Parathyroid adenoma (tissue), 2 donors: ENCODE measurements around the gene HBD.

ENCODE experiments used
- H2AFZ ChIP-seq: fragments of 300-600 bp; sonication (generic); one replicate; pipeline ENCODE4 v1.7.0; 2017; ENCODE audit warnings: antibody characterized with exemption, mild to moderate bottlenecking
- H3K27ac ChIP-seq: fragments of 300-600 bp; sonication (generic); one replicate; pipeline ENCODE4 v1.7.0; 2017
- H3K27me3 ChIP-seq: fragments of 300-600 bp; sonication (generic); one replicate; pipeline ENCODE4 v1.7.0; 2017; ENCODE audit warnings: low read length; ENCODE audit not compliant: control insufficient read depth, insufficient read depth
- H3K36me3 ChIP-seq: fragments of 300-600 bp; sonication (generic); one replicate; pipeline ENCODE4 v1.7.0; 2017; ENCODE audit warnings: low read length; ENCODE audit not compliant: control insufficient read depth, insufficient read depth
- H3K4me1 ChIP-seq: fragments of 300-600 bp; sonication (generic); one replicate; pipeline ENCODE4 v1.7.0; 2017; ENCODE audit warnings: control low read depth
- H3K4me2 ChIP-seq: fragments of 300-600 bp; sonication (generic); one replicate; pipeline ENCODE4 v1.7.0; 2017; ENCODE audit warnings: low read length
- H3K4me3 ChIP-seq: fragments of 300-600 bp; sonication (generic); one replicate; pipeline ENCODE4 v1.7.0; 2017; ENCODE audit warnings: low read depth, low read length
- H3K79me2 ChIP-seq: fragments of 300-600 bp; sonication (generic); one replicate; pipeline ENCODE4 v1.7.0; 2017; ENCODE audit warnings: control low read depth
- H3K9ac ChIP-seq: fragments of 300-600 bp; sonication (generic); one replicate; pipeline ENCODE4 v1.7.0; 2017; ENCODE audit warnings: mild to moderate bottlenecking
- H3K9me3 ChIP-seq: fragments of 300-600 bp; sonication (generic); one replicate; pipeline ENCODE4 v1.7.0; 2017; ENCODE audit warnings: low read length; ENCODE audit not compliant: control insufficient read depth
- CTCF ChIP-seq: fragments of 300-600 bp; sonication (generic); IDR thresholded peaks from one replicate; pipeline ENCODE4 v1.7.0; 2017; ENCODE audit warnings: antibody characterized with exemption, mild to moderate bottlenecking
- donor health status: primary hyperparathyroidism.

Gene HBD

GRCh38 chr11:5224538-5225479, 9.5 kb downstream of the HBD start:
- Histone ChIP-seq H2AFZ (no peak overlapping the region), H3K27me3 (no peaks in the 10 kb centered on the region), H3K79me2 (no peaks in the 10 kb centered on the region), H3K4me2 (no peak overlapping the region), H3K9ac (no peak overlapping the region), H3K27ac (no peak overlapping the region), H3K9me3 (no peaks in the 10 kb centered on the region), H3K36me3 (no peaks in the 10 kb centered on the region), H3K4me3 (no peak overlapping the region), H3K4me1 (no peaks in the 10 kb centered on the region)
- TF ChIP-seq CTCF: no peak

- no peaks in the 10 kb centered on the region for H3K4me1 ChIP-seq
- H3K9ac ChIP-seq: no peak overlapping the region
- TF ChIP-seq CTCF: no peak
- no peak overlapping the region for H2AFZ ChIP-seq
- no peaks in the 10 kb centered on the region for H3K79me2 ChIP-seq
- no peaks in the 10 kb centered on the region for H3K9me3 ChIP-seq
- H3K27me3 ChIP-seq: no peaks in the 10 kb centered on the region
- H3K36me3 ChIP-seq: no peaks in the 10 kb centered on the region
- no peak overlapping the region for H3K27ac ChIP-seq
- no peak overlapping the region for H3K4me3 ChIP-seq
- no peak overlapping the region for H3K4me2 ChIP-seq
Observed at GRCh38 chr11:5223686-5224085, 10.6 kb downstream of the HBD start.

GRCh38 chr11:5223146-5223545, 11.1 kb downstream of the HBD start:
- TF ChIP-seq CTCF: no peak
- H3K4me1 ChIP-seq: no peaks in the 10 kb centered on the region

DNA sequence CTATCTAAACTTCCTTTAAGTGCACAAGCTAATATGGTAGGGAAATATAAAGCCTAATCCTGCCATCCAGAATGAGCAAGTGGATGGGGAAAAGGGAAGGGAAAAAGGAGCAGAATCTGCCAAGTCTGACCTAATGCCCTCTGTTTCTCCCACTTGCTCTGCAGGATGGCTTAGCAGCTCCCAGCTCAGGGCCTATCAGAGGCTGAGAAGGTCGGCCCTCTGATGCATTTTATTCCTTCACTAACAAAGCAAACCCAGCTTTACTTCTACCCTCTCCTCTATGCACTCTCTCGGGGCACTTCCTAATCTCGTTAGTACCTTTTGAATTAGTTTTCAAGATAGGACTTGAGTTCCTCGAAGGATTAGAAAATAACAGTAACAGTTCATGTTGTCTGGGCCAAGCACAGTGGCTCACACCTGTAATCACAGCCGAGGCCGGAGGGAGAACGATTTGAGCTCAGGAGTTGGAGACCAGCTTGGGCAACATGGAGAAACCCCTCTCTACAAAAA, 23.9 kb downstream of the HBD start:
- Histone ChIP-seq H3K4me2 (no peak overlapping the region), H2AFZ (no peak overlapping the region), H3K36me3 (no peaks in the 10 kb centered on the region), H3K9ac (no peak overlapping the region), H3K79me2 (no peaks in the 10 kb centered on the region), H3K4me1 (no peaks in the 10 kb centered on the region), H3K27ac (no peak overlapping the region), H3K27me3 (no peaks in the 10 kb centered on the region), H3K9me3 (no peaks in the 10 kb centered on the region), H3K4me3 (no peak overlapping the region)
- no peak for TF ChIP-seq CTCF

More at GRCh38 chr11:5223146-5223545, 11.1 kb downstream of the HBD start:
- H2AFZ ChIP-seq: no peak overlapping the region
- no peak overlapping the region for H3K9ac ChIP-seq
- no peaks in the 10 kb centered on the region for H3K27me3 ChIP-seq
- no peaks in the 10 kb centered on the region for H3K36me3 ChIP-seq
- H3K79me2 ChIP-seq: no peaks in the 10 kb centered on the region
- no peaks in the 10 kb centered on the region for H3K9me3 ChIP-seq
- no peak overlapping the region for H3K4me3 ChIP-seq
- no peak overlapping the region for H3K27ac ChIP-seq
- no peak overlapping the region for H3K4me2 ChIP-seq
